ENCODE results near the gene OR5I1. TPM values are rescaled to one million over a fixed set of nuclear protein-coding genes. Genes with fewer than 3 reads are reported as not detected.

The OR5I1 gene
- total and polyA plus RNA-seq, 2 donors (not counting 1 experiment from before 2014, with no cell fraction given) = not detected

Other genes starting within 250 kb of the OR5I1 start
- gene OR5D13, start 163.0 kb downstream of the OR5I1 start, total RNA-seq = not detected in 2 replicates
- not detected in 2 replicates for gene OR5D13, start 163.0 kb downstream of the OR5I1 start, polyA plus RNA-seq
- not detected in 2 replicates for gene OR5D14, start 140.8 kb downstream of the OR5I1 start, total RNA-seq
- not detected in 2 replicates for gene OR5D14, start 140.8 kb downstream of the OR5I1 start, polyA plus RNA-seq
- gene OR5L1, start 125.0 kb downstream of the OR5I1 start, total RNA-seq = not detected in 2 replicates
- not detected in 2 replicates for gene OR5L1, start 125.0 kb downstream of the OR5I1 start, polyA plus RNA-seq
- gene OR5D18, start 116.8 kb downstream of the OR5I1 start, total RNA-seq = not detected in 2 replicates
- not detected in 2 replicates for gene OR5D18, start 116.8 kb downstream of the OR5I1 start, polyA plus RNA-seq
- not detected in 2 replicates for gene OR5L2, start 109.2 kb downstream of the OR5I1 start, total RNA-seq
- gene OR5L2, start 109.2 kb downstream of the OR5I1 start, polyA plus RNA-seq = not detected in 2 replicates
- gene OR5D16, start 97.6 kb downstream of the OR5I1 start, total RNA-seq = not detected in 2 replicates
- gene OR5D16, start 97.6 kb downstream of the OR5I1 start, polyA plus RNA-seq = not detected in 2 replicates
- gene TRIM51, start 53.1 kb downstream of the OR5I1 start, total RNA-seq = not detected in 2 replicates
- not detected in 2 replicates for gene TRIM51, start 53.1 kb downstream of the OR5I1 start, polyA plus RNA-seq
- not detected in 2 replicates for gene OR5W2, start 21.8 kb downstream of the OR5I1 start, total RNA-seq
- not detected in 2 replicates for gene OR5W2, start 21.8 kb downstream of the OR5I1 start, polyA plus RNA-seq
- not detected in 2 replicates for gene OR10AG1, start 33.5 kb upstream of the OR5I1 start, total RNA-seq
- not detected in 2 replicates for gene OR10AG1, start 33.5 kb upstream of the OR5I1 start, polyA plus RNA-seq
- gene OR5F1, start 58.2 kb upstream of the OR5I1 start, total RNA-seq = not detected in 2 replicates
- not detected in 2 replicates for gene OR5F1, start 58.2 kb upstream of the OR5I1 start, polyA plus RNA-seq
- not detected in 2 replicates for gene OR5AS1, start 91.3 kb upstream of the OR5I1 start, total RNA-seq
- not detected in 2 replicates for gene OR5AS1, start 91.3 kb upstream of the OR5I1 start, polyA plus RNA-seq
- not detected in 2 replicates for gene OR8I2, start 156.9 kb upstream of the OR5I1 start, total RNA-seq
- gene OR8I2, start 156.9 kb upstream of the OR5I1 start, polyA plus RNA-seq = not detected in 2 replicates
- not detected in 2 replicates for gene OR8H2, start 167.3 kb upstream of the OR5I1 start, total RNA-seq
- gene OR8H2, start 167.3 kb upstream of the OR5I1 start, polyA plus RNA-seq = not detected in 2 replicates
- gene OR8H3, start 186.0 kb upstream of the OR5I1 start, total RNA-seq = not detected in 2 replicates
- gene OR8H3, start 186.0 kb upstream of the OR5I1 start, polyA plus RNA-seq = not detected in 2 replicates
- gene OR8J3, start 203.8 kb upstream of the OR5I1 start, total RNA-seq = not detected in 2 replicates
- gene OR8J3, start 203.8 kb upstream of the OR5I1 start, polyA plus RNA-seq = not detected in 2 replicates
- gene OR8K5, start 223.9 kb upstream of the OR5I1 start, total RNA-seq = not detected in 2 replicates
- not detected in 2 replicates for gene OR8K5, start 223.9 kb upstream of the OR5I1 start, polyA plus RNA-seq
- not detected in 2 replicates for gene OR5J2, start 240.2 kb upstream of the OR5I1 start, total RNA-seq
- gene OR5J2, start 240.2 kb upstream of the OR5I1 start, polyA plus RNA-seq = not detected in 2 replicates